H9 (cell line): ENCODE data around the gene HPRT1. TPM values are rescaled to one million over a fixed set of nuclear protein-coding genes. Genes with fewer than 3 reads are reported as not detected.
A peak's percentile ranks its signal among the peaks of the same experiment; 100 is the strongest.

Experiments used
- DNase-seq: peaks from one replicate; pipeline ENCODE4 v3.0.0-alpha.2; 2017
- H2AFZ ChIP-seq: one replicate; pipeline ENCODE4 v1.6.1; 2013; ENCODE audit warnings: mild to moderate bottlenecking, low read length, control low read depth, moderate library complexity
- H2AK5ac ChIP-seq: 2 replicates; pipeline ENCODE4 v1.6.1; 2013; ENCODE audit warnings: low read length, control low read depth, mixed read lengths; ENCODE audit not compliant: insufficient read length
- H2BK120ac ChIP-seq: one replicate; pipeline ENCODE4 v1.6.1; 2013; ENCODE audit warnings: low read depth, mild to moderate bottlenecking, low read length, control low read depth, inconsistent platforms; ENCODE audit not compliant: poor library complexity, severe bottlenecking
- H2BK12ac ChIP-seq: 2 replicates; pipeline ENCODE4 v1.6.1; 2013; ENCODE audit warnings: low read length, control low read depth, mixed read lengths, low read depth; ENCODE audit not compliant: insufficient read length
- H2BK15ac ChIP-seq: 2 replicates; pipeline ENCODE4 v1.6.1; 2013; ENCODE audit warnings: low read depth, low read length, control low read depth
- H2BK20ac ChIP-seq: one replicate; pipeline ENCODE4 v1.6.1; 2013; ENCODE audit warnings: low read depth, mild to moderate bottlenecking, low read length, control low read depth, inconsistent platforms; ENCODE audit not compliant: poor library complexity, severe bottlenecking
- H2BK5ac ChIP-seq: 2 replicates; pipeline ENCODE4 v1.6.1; 2013; ENCODE audit warnings: low read length, control low read depth, mixed read lengths; ENCODE audit not compliant: insufficient read length
- H3K14ac ChIP-seq: 2 replicates; pipeline ENCODE4 v1.6.1; 2013; ENCODE audit warnings: low read length, control low read depth; ENCODE audit not compliant: insufficient read depth
- H3K18ac ChIP-seq: 2 replicates; pipeline ENCODE4 v1.6.1; 2013; ENCODE audit warnings: low read depth, mild to moderate bottlenecking, mixed read lengths, low read length, control low read depth; ENCODE audit not compliant: insufficient read length
- H3K23ac ChIP-seq: 2 replicates; pipeline ENCODE4 v1.6.1; 2013; ENCODE audit warnings: low read length, control low read depth, mixed read lengths, low read depth; ENCODE audit not compliant: insufficient read length
- H3K23me2 ChIP-seq: 2 replicates; pipeline ENCODE4 v1.6.1; 2013; ENCODE audit warnings: low read depth, mild to moderate bottlenecking, mixed read lengths, low read length, control low read depth; ENCODE audit not compliant: insufficient read length, poor library complexity, severe bottlenecking
- H3K27ac ChIP-seq: 2 replicates; pipeline ENCODE4 v1.5.1; 2013; ENCODE audit warnings: low read length, control low read depth, mixed read lengths, low read depth; ENCODE audit not compliant: insufficient read length
- H3K27me3 ChIP-seq: 2 replicates; pipeline ENCODE4 v1.6.1; 2013; ENCODE audit warnings: low read length, control low read depth, inconsistent platforms; ENCODE audit not compliant: insufficient read depth
- H3K4ac ChIP-seq: 2 replicates; pipeline ENCODE4 v1.6.1; 2013; ENCODE audit warnings: low read depth, mild to moderate bottlenecking, control low read depth, inconsistent platforms, low read length, moderate library complexity
- H3K4me1 ChIP-seq: 2 replicates; pipeline ENCODE4 v1.6.1; 2013; ENCODE audit warnings: low read length, control low read depth, inconsistent platforms; ENCODE audit not compliant: insufficient read depth
- H3K4me2 ChIP-seq: 2 replicates; pipeline ENCODE4 v1.6.1; 2013; ENCODE audit warnings: low read length, control low read depth, mixed read lengths; ENCODE audit not compliant: insufficient read length, insufficient read depth
- H3K56ac ChIP-seq: 2 replicates; pipeline ENCODE4 v1.6.1; 2013; ENCODE audit warnings: low read depth, mild to moderate bottlenecking, mixed read lengths, low read length, control low read depth; ENCODE audit not compliant: insufficient read length
- H3K79me1 ChIP-seq: 2 replicates; pipeline ENCODE4 v1.6.1; 2013; ENCODE audit warnings: low read depth, mild to moderate bottlenecking, moderate library complexity, low read length, control low read depth, inconsistent platforms; ENCODE audit not compliant: insufficient read depth, poor library complexity, severe bottlenecking
- H3K79me2 ChIP-seq: 2 replicates; pipeline ENCODE4 v1.6.1; 2013; ENCODE audit warnings: low read length, control low read depth, inconsistent platforms; ENCODE audit not compliant: insufficient read depth
- H3K9ac ChIP-seq: 2 replicates; pipeline ENCODE4 v1.6.1; 2013; ENCODE audit warnings: low read length, control low read depth, mixed read lengths; ENCODE audit not compliant: insufficient read length; ENCODE audit errors: extremely low read depth
- H3K9me3 ChIP-seq: one replicate; pipeline ENCODE4 v1.6.1; 2013; ENCODE audit warnings: low read depth, low read length, inconsistent platforms; ENCODE audit not compliant: control insufficient read depth
- H3T11ph ChIP-seq: one replicate; pipeline ENCODE4 v1.6.1; 2013; ENCODE audit warnings: mild to moderate bottlenecking, low read length, control low read depth, inconsistent platforms
- H4K20me1 ChIP-seq: one replicate; pipeline ENCODE4 v1.6.1; 2013; ENCODE audit not compliant: control insufficient read depth, insufficient read length, insufficient read depth
- H4K5ac ChIP-seq: 2 replicates; pipeline ENCODE4 v1.6.1; 2013; ENCODE audit warnings: low read depth, mild to moderate bottlenecking, mixed read lengths, low read length, control low read depth; ENCODE audit not compliant: insufficient read length
- H4K8ac ChIP-seq: replicated peaks from 2 replicates; pipeline ENCODE4 v1.6.1; 2013; ENCODE audit warnings: low read length, control low read depth, mixed read lengths, low read depth; ENCODE audit not compliant: insufficient read length
- H4K91ac ChIP-seq: 2 replicates; pipeline ENCODE4 v1.6.1; 2013; ENCODE audit warnings: low read depth, mild to moderate bottlenecking, moderate library complexity, mixed read lengths, low read length, control low read depth; ENCODE audit not compliant: insufficient read length
- H3K27ac Mint-ChIP-seq, 3 experiments: 2 replicates in 2 of 3; 3 replicates in 1 of 3; pipeline ENCODE4 v1.8.0; 2020 to 2021; ENCODE audit warnings: mixed read lengths in 3 of 3, mild to moderate bottlenecking in 1 of 3, moderate library complexity in 1 of 3
- H3K27me3 Mint-ChIP-seq: 2 replicates; pipeline ENCODE4 v1.8.0; 2021; ENCODE audit warnings: low read depth, mild to moderate bottlenecking, moderate library complexity, mixed read lengths
- H3K36me3 Mint-ChIP-seq, 3 experiments: 2 replicates in 2 of 3; 3 replicates in 1 of 3; pipeline ENCODE4 v1.8.0; 2020 to 2021; ENCODE audit warnings: low read depth in 3 of 3, mixed read lengths in 3 of 3; ENCODE audit not compliant: insufficient read depth in 1 of 3
- H3K4me1 Mint-ChIP-seq, 2 experiments: 2 replicates each; pipeline ENCODE4 v1.8.0; 2020; ENCODE audit warnings: mixed read lengths in 2 of 2
- H3K4me3 Mint-ChIP-seq, 2 experiments: 2 replicates in 1 of 2; 3 replicates in 1 of 2; pipeline ENCODE4 v1.8.0; 2020 to 2021; ENCODE audit warnings: mild to moderate bottlenecking in 2 of 2, mixed read lengths in 2 of 2, moderate library complexity in 1 of 2
- H3K9me3 Mint-ChIP-seq, 2 experiments: 2 replicates in 1 of 2; 3 replicates in 1 of 2; pipeline ENCODE4 v1.8.0; 2020; ENCODE audit warnings: mild to moderate bottlenecking in 2 of 2, mixed read lengths in 2 of 2, moderate library complexity in 1 of 2
- WGBS: extraction: QIAGEN DNeasy Blood & Tissue Kit; methylation state at CpG from one replicate; pipeline ENCODE4 v1.1.7; 2013; ENCODE audit warnings: missing lambda C conversion rate, low lambda C conversion rate, mixed read lengths; ENCODE audit not compliant: insufficient read length; ENCODE audit errors: extremely low coverage; 5-methylcytosine and 5-hydroxymethylcytosine counted together
- total RNA-seq: library from RNA; stranded (reverse); gene quantifications from 2 replicates; pipeline ENCODE4 v1.2.1, GENCODE V29; 2021
- TF ChIP-seq, protein P1 (sequence below): fragments of 200-600 bp; sonication (generic); conservative IDR thresholded peaks from 3 replicates; pipeline ENCODE4 v1.8.0; 2021; ENCODE audit warnings: antibody characterized with exemption, mild to moderate bottlenecking

HPRT1 gene
- total RNA-seq, 1 experiment from 2014 or later = 39.2 TPM

DNA sequence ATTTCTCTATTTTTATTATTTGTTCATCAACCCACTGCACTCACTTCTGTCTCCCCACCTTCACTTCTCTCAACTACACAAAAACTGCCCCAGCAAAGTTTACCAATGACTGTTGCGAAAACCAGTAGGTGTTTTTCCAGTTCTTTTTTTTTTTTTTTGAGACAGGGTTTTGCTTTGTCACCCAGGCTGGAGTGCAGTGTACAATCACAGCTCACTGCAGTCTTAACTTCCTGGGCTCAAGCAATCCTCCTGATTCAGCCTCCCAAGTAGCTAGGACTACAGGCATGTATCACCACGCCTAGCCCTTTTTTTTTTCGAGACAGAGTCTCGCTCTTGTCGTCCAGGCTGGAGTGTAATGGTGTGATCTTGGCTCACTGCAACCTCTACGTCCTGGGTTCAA, 24.1 kb upstream of the HPRT1 start:
- Histone ChIP-seq H2BK20ac (no peak overlapping the region), H2AFZ (no peak overlapping the region), H3K27me3 (no peaks in the 10 kb centered on the region), H3K9me3 (no peaks in the 10 kb centered on the region), H3K79me1 (no peaks in the 10 kb centered on the region), H4K8ac (no peak overlapping the region), H2BK15ac (no peak overlapping the region), H3K4me2 (no peak overlapping the region), H3K4me1 (no peaks in the 10 kb centered on the region), H2BK5ac (no peak overlapping the region), H3K4ac (no peak overlapping the region), H3K23ac (no peak overlapping the region), H3K14ac (no peak overlapping the region), H2AK5ac (no peak overlapping the region), H3K27ac (no peak overlapping the region), H4K20me1 (no peaks in the 10 kb centered on the region), H3K79me2 (no peaks in the 10 kb centered on the region), H3K56ac (no peak overlapping the region), H4K91ac (no peak overlapping the region), H2BK120ac (no peak overlapping the region), H4K5ac (no peak overlapping the region), H3K23me2 (no peaks in the 10 kb centered on the region), H3K9ac (no peak overlapping the region), H3K18ac (no peak overlapping the region), H2BK12ac (no peak overlapping the region), H3T11ph (no peak overlapping the region)
- Mint-ChIP-seq H3K27ac (peak overlapping the region in 1 of 3 experiments; percentile 22; a peak in 1 of 7 replicates), H3K4me1 (no peaks in the 10 kb centered on the region), H3K27me3 (no peaks in the 10 kb centered on the region), H3K9me3 (peaks cover 0 to 61% of the 10 kb centered on the region in 2 experiments; a peak in 2 of 5 replicates), H3K4me3 (0 out of 5 replicates have a peak overlapping the region, but pooled peaks of 1 of the 2 experiments have one; percentile 16), H3K36me3 (peaks cover 14 to 31% (median 24%) of the 10 kb centered on the region in 3 experiments; a peak in 6 of 7 replicates)
- DNase-seq = no peak
- TF ChIP-seq, protein P1, sequence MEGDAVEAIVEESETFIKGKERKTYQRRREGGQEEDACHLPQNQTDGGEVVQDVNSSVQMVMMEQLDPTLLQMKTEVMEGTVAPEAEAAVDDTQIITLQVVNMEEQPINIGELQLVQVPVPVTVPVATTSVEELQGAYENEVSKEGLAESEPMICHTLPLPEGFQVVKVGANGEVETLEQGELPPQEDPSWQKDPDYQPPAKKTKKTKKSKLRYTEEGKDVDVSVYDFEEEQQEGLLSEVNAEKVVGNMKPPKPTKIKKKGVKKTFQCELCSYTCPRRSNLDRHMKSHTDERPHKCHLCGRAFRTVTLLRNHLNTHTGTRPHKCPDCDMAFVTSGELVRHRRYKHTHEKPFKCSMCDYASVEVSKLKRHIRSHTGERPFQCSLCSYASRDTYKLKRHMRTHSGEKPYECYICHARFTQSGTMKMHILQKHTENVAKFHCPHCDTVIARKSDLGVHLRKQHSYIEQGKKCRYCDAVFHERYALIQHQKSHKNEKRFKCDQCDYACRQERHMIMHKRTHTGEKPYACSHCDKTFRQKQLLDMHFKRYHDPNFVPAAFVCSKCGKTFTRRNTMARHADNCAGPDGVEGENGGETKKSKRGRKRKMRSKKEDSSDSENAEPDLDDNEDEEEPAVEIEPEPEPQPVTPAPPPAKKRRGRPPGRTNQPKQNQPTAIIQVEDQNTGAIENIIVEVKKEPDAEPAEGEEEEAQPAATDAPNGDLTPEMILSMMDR = no peak
- no CpG with 5 or more reads among the region's 6 CpGs for WGBS
